Measurements from ENCODE around the gene MDM2.

DNA sequence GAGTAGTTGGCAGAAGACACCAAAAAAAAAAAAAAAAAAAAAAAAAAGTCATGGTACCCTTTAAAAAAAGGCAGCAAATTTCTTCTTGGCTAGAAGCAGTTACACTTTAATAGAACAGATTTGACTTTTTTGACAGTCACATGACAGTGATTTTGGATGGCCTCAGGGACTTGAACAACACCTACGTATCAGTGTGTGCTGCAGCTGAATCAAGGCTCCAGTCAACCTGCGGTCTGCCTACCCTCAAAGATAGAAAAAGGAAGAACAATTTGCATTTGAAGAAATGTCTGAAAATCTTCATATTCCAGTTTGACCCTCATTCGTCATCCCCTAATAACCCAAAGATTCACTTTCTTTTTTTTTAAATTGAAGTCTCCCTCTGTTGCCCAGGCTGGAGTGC, 53.9 kb downstream of the MDM2 start:
- TF ChIP-seq NFIC (IDR thresholded peaks at IDR 0.05) = no peak
- no peak for TF ChIP-seq EP300 (IDR thresholded peaks at IDR 0.05; ENCODE audit: borderline replicate concordance)
- no peak for TF ChIP-seq YY1 (IDR thresholded peaks at IDR 0.05; ENCODE audit: low read depth)
- TF ChIP-seq TEAD4 (IDR thresholded peaks at IDR 0.05) = no peak
- TF ChIP-seq, protein P1, sequence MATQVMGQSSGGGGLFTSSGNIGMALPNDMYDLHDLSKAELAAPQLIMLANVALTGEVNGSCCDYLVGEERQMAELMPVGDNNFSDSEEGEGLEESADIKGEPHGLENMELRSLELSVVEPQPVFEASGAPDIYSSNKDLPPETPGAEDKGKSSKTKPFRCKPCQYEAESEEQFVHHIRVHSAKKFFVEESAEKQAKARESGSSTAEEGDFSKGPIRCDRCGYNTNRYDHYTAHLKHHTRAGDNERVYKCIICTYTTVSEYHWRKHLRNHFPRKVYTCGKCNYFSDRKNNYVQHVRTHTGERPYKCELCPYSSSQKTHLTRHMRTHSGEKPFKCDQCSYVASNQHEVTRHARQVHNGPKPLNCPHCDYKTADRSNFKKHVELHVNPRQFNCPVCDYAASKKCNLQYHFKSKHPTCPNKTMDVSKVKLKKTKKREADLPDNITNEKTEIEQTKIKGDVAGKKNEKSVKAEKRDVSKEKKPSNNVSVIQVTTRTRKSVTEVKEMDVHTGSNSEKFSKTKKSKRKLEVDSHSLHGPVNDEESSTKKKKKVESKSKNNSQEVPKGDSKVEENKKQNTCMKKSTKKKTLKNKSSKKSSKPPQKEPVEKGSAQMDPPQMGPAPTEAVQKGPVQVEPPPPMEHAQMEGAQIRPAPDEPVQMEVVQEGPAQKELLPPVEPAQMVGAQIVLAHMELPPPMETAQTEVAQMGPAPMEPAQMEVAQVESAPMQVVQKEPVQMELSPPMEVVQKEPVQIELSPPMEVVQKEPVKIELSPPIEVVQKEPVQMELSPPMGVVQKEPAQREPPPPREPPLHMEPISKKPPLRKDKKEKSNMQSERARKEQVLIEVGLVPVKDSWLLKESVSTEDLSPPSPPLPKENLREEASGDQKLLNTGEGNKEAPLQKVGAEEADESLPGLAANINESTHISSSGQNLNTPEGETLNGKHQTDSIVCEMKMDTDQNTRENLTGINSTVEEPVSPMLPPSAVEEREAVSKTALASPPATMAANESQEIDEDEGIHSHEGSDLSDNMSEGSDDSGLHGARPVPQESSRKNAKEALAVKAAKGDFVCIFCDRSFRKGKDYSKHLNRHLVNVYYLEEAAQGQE (IDR thresholded peaks at IDR 0.05; ENCODE audit: low read depth) = no peak
- TF ChIP-seq TCF12 (IDR thresholded peaks at IDR 0.05; ENCODE audit: low read depth) = no peak
- TF ChIP-seq, protein P2, sequence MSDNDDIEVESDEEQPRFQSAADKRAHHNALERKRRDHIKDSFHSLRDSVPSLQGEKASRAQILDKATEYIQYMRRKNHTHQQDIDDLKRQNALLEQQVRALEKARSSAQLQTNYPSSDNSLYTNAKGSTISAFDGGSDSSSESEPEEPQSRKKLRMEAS (IDR thresholded peaks at IDR 0.05) = no peak
- TF ChIP-seq CEBPB (IDR thresholded peaks at IDR 0.05) = no peak
- no peak for TF ChIP-seq CREB1 (IDR thresholded peaks at IDR 0.05; ENCODE audit: low read depth)
